Ureter (tissue), 1 donor: Measurements from ENCODE around the gene ANKS3. TPM values are rescaled to one million over a fixed set of nuclear protein-coding genes. Genes with fewer than 3 reads are reported as not detected.

Experiments used
- DNase-seq: peaks from one replicate; pipeline ENCODE4 v3.0.0-alpha.2; 2020; ENCODE audit warnings: low spot score
- total RNA-seq: library from RNA; stranded (reverse); gene quantifications from one replicate; pipeline ENCODE4 v1.2.4, GENCODE V29; 2023
- donor health status: DM: yes; HTN: yes; CAD: no.

Gene ANKS3
- total RNA-seq, 1 donor from 2014 or later = 35.3 TPM

DNA sequence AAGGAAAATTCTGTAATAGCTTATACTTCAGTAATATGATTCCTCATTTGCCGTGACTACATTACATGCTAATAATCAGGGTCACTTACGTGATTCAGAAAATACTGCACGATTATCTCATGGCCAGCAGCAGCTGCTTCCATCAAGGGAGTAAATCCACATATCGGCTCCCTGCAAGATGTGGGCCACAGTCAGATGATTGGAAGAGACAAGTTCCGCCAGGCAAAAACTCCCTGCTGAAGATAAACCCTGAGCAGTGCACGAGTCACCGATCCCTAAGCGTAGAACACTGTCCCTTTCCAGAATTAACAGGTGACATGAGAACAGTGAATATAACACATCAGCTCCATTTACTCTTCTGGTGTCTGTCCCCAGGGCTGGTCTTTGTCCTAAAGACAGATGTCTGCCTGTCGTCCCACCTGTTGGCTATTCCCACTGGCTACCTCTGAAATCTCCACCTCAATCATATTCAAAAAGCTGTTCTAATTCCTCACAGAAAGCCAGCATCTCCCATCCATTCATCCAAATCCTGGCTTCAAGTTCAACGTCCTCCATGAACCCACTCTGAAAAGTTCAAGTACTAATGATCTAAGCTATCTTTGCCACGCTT is 9.3 kb downstream of the ANKS3 start:
- no peak for DNase-seq

DNA sequence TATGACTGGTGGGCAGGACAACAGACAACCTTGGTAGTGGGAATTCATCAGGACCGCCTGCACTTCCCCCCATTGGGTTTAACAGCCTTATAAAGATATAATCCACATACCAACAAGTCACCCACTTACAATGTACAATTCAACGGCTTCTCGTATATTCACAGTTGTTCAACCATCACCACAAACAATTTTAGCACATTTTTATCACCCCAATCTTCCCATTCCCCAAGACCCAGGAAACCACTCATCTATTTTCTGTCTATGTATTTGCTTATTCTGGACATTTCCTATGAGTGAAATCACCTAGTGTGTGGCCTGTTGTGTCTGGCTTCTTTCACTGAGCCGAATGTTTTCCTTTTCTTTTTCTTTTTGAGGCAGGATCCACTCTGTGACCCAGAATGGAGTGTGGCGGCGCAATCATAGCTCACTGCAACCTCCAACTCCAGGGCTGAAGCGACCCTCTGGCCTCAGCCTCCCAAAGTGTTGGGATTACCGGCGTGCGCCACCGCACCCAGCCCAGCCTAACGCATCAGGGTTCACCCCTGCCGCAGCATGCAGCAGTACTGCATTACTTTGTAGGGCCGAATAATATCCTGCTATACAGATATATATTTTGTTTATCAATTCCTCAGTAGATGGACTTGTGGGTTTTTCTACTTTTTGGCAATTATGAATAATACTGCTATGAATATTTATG is 10.9 kb downstream of the ANKS3 start:
- DNase-seq = no peak

DNA sequence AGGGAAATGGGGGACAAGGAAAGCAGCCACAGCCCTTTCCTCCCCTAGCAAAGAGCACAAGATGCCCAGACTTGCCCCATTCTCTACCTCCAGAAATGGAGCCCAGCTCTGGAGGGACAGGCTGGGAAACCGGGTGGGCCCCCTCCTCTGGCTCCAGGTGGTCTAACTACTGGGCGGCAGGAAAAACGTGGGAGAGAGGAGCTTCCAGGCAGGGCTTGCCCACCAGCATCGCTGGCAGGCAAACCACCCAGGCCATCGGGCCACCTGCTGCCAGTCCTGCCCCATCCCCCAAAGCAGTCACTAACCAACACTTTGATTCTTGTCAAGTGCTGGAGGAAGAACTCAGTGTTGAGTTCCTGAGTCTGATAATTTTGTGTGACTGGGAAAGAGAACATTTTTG is 15.6 kb downstream of the ANKS3 start:
- DNase-seq = no peak

DNA sequence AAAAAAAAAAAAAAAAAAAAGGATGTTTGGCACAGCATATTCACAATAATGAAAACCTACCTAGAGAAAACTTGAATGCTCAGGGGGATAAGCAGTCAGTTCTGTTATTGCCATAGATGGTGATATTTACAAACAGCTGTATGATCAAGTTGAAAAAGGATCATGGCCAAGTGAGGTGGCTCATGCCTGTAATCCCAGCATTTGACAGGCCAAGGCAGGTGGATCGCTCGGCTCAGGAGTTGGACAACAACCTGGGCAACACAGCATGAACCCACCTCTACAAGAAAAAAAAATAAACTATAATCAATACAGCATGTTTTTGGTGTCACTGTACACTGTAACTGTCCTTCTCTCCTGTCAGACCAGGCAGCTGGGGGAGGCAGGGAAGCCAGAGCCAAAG is 19.1 kb downstream of the ANKS3 start:
- no peak for DNase-seq

DNA sequence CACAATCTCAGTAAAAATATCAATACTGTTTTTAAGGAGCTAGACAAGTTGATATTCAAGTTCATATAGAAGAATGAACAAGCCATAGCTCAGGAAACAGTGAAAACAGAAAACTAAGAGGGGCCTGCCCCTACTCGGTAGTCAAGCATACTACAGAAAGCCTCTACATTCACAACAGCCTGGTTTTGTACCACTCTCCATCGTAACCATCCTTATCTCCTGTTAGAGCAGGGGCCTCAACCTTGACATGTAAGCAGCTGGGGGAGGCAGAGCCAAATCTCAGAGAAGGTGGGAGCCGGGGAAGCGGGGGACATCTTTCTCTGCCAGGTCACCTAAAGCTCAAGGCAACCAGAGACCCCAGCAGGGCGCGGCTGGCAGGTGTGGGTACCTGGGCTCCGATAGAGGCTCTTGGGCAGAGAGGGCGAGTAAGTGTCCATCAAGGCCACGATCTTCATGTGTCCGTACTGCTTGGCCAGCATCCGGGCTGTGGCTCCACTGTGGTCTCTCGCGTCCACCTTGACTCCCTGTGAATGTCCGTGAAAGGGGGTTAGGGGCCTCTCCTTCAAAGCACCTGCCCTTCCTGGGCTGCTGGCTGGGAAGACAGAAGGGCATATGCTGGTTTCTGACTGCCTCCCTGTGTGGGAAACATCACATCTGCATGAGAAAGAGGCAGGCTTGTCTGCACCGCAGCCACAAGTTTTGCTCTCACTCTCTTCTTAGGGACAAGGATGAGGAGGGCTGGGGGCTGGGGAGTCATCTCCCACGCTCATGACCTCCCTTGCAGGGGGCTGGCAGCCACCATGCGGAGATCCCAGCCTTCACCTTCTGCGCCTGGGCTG is 20.2 kb downstream of the ANKS3 start:
- no peak for DNase-seq

DNA sequence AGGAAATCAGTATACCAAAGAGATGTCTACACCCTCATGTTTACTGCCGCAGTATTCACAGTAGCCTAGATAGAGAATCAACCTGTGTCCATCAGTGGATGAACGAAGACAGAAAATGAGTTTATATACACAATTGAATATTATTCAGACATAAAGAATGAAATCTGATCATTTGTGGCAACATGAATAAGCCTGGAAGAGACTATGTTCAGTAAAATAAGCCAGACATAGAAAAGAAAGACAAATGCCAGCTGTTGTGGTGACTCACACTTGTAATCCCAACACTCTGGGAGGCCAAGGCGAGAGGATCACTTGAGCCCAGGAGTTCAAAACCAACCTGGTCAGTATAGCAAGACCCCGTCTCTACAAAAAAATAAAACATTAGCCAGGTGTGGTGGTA is 24.6 kb downstream of the ANKS3 start:
- DNase-seq = no peak

DNA sequence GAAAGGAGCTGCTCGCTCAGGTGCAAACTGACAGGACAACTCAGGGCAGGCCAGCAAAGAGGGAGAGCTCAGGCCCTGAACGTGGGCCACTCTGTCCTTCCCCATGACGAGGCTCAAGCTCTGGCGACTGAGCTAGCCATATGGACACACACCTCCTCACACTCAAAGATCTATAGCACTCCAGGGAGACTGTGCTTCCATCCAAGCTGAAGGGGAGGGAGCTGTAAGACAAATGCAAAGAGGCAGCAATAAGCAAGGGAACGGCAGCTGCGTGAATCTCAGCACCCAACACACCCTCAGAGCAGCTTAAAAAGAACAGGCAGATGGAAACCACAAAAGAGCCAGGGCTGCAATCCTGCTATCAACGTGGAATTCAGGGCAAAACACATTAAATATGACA is 27.2 kb downstream of the ANKS3 start:
- DNase-seq = no peak

DNA sequence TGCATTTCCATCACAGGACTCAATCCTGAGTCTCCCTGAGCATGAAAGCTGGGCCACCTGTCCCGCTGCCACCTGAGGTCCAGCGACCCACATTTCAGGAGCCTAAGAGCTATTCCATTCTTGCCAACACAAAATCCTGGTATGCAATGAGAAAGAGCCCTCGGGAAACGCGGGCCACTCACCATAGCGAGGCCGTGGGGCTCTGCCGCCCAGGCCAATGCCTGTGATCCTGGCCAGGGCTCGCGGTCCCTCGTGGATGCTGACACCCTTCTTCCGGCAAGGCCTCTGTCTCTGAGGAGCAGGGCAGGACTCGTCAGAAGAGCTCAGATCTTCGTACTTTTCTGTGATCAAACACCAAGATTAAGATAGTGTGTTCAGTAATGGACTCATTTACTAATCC is 29.2 kb downstream of the ANKS3 start:
- DNase-seq = no peak

DNA sequence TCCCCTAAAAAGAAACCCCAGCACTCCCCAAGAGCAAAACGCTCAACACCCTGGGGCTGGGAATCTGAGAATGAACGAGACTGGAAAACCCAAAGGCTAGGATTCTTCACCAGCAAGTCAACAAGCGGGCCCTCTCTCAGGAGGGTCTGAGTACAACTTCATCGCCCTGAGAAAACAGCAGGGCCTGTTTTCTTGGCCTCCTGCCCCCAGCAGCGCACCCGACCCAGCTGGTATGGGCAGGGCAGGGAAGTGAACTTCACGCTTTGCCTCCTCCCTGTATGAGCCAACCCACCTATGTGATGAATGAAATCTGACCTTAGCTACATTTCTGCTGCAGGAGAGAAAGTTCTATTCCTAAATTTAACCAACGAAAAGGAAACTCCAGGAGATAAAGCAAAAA is 29.6 kb downstream of the ANKS3 start:
- DNase-seq = no peak

DNA sequence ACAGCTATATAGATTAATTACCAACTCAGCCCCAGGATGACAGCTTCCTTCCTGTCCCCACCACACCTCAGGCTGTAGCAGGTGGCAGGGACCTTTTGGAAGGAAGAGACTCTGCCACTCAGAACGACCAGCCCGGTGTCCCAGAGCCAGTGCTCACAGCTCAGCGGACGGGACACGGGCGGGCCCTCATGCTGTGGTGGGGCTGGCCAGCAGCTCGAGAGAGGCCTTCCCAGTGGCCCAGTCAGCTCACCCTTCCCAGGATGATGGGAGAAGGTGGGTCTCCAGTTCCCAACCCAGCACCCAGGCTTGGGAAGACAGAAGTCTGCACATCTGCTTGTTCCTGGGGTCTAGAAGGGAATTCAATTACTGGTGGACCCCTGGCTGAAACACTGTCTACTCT is 30.2 kb downstream of the ANKS3 start:
- DNase-seq = no peak

DNA sequence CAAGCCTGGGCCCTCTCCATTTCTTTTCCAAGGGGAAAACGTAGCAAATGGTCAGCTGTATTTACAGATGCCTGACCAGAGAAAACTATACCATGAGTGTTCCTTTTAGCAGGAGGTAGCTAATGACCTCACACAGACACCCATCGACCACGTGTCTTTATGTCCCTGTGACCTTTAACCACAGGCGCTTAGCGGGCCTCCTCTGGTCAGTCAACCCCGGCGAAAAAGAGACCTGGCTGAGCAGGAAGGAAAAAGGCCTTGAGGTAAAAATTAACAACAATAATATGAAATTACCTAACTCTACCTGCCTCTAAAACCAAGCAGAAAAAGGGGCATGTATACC is 31.6 kb downstream of the ANKS3 start:
- no peak for DNase-seq

DNA sequence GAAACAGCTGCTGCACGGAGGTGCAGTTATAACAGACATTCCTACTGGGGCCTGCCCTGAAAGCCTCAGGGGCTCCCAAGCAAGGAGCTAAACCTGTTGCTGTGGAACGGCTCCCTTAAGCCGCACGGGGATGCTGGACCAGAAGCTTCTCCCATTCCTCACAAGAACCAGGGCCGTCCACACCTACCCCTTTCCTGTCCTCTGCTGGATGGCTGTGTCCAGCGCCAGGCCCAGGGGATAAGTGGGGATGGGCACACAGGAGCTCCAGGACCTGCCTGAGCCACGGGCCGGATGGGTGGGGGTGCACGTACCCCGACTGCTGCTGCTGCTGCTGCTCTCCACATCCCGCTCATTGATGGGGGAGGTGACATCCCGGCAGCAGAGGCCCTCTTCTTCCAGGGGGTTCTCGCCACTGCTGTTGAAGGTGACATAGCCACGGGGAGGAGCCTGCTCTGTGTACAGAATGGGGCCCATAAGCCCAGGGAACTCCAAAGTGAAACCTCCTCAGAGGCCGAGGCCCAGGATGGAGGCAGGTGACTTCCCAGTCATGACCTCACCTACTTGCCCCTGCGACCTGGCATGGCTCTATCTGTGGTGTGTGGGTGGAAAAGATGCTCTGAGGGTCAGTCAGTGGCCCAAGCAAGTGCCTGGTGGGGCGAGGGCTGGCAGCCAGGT is 32.1 kb downstream of the ANKS3 start:
- no peak for DNase-seq

DNA sequence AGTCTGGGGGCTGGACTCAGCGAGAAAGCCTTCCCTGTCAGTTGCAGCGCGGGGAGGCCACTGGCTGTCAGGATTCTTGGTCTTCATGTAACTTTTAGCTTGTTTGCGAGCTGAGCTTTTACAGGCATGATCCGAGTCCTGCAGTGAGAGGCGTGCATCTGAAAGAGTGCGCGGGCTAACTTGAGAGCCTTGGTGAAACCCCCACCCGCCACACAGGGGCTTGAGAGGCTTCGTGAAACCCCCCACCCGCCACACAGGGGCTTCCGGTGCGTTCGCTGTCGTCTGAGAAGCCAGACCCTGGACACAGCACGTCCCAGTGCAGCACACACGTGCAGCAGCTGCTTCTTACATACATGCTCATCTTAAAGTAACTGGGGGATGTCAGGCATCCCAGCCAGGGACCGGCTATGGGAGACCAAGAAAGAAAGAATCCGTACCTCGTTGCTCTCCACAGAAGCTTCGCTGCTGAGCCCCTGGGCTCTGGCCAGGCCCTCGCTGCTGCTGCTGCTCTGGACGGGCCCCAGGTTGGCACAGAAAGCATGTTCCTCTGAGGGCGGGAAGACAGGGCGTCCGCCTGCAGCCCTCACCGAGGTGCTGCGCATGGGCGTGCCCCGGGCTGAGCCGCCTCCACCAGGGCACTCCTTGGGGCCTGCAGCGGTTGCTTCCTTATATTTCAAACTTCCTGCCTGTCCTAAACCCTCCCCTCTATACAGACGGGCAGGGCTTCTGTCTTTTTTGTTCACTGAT is 32.9 kb downstream of the ANKS3 start:
- DNase-seq = no peak

DNA sequence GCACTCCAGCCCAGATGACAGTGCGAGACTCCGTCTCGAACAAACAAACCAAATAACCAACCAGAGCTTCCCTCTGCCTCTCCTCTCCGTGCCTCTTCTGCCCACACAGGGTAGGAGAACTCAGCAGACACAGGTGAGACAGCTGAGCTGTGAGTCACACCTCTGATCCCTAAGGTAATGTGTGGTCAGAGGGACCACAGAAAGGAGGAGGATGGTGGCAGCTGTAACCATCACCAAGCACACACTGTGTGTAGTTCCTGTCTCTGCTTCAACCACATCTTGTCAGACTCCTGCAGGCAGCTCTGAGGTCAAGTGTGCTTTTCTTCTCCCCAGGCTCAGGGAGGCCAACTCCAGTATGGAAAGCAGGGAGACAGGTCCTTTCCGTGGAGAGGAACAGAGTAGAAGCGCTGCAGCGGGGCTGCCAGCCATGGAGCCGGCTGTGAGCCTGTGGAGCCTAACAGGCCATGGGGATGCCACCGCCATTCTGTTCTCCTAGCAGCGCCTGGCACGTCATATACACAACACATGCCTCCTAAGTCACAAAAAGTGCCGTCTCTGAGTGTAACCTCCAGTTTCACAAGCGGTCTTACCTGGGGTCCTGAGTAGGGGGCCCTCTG is 33.6 kb downstream of the ANKS3 start:
- DNase-seq = no peak

DNA sequence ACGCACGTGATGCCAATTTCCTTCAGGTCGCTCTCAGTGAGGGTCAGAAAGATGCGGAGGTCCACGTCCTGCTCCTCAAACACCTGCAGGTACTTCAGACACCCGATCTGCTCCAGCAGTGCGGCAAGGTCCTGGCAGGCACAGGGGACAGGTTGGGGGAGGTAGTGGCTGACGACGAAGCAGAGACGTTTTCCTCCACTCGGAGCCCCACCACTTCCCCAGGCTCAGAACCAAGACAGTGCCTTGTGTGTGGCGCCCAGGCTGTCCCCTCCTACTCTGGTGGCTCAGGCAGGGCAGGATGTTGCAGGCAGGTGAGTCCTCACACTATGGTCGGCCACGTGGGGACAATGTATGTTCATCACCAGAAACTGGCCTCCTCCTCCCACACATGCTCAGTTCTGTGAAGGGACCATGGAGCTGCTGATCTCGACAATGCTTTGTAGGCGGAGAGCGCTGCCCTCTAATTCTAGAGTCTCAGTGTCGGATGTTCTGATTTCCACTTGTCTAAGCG is 35.0 kb downstream of the ANKS3 start:
- DNase-seq = no peak

DNA sequence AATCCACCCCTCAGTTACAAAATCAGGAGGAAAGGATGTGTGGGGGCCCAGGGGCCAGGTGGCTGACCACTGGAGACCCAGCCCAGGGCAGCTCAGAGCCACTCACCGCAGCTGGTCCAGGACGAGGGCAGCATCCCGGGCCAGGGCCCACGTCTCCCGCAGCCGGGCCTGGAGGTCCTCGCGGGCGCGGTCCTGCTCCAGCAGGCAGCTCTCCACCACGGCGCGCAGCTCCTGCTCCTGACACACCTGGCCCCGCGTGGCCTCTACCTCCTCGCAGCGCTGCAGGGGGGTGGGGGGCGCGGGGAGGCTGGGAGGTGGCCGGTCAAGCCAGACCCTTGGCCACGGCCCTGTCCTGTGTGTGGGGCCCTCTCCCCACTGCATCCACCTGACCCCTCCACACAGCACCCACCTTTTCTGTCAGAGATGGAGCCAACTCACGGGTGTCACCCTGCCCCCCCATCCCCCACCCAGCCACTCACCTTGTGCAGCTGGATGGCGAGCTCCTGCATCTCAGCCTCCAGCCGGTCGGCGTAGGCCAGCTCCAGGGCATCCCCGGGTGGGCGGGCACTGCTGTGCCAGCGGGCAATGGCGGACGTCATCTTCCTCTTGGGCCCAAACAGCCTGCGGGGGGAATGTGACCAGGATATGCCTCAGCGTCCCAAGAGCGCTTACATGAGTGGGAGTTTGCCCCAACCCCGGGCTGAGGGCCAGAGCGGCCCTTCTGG is 35.6 kb downstream of the ANKS3 start:
- DNase-seq = no peak

DNA sequence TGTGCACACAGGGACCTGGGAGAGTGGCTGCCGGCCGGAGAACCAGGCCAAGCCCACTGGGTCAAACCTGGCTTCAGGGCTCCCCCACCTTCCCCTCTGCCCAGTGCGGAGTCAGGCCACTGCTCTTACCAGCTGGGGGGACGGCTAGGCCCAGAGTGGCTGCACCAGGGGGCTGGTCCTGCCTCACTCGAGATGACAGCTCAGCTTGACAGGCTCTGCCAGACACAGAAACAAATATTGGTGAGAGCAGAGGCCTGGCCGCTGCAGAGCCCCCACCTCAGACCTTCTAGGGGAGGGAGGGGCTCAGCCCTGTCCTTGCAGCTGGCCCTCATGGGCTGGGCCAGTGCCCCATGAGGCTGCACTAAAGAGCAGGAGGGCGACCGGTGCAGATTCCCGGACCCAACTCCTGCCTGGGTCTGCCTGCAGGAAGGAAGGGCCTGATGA is 36.2 kb downstream of the ANKS3 start:
- no peak for DNase-seq

DNA sequence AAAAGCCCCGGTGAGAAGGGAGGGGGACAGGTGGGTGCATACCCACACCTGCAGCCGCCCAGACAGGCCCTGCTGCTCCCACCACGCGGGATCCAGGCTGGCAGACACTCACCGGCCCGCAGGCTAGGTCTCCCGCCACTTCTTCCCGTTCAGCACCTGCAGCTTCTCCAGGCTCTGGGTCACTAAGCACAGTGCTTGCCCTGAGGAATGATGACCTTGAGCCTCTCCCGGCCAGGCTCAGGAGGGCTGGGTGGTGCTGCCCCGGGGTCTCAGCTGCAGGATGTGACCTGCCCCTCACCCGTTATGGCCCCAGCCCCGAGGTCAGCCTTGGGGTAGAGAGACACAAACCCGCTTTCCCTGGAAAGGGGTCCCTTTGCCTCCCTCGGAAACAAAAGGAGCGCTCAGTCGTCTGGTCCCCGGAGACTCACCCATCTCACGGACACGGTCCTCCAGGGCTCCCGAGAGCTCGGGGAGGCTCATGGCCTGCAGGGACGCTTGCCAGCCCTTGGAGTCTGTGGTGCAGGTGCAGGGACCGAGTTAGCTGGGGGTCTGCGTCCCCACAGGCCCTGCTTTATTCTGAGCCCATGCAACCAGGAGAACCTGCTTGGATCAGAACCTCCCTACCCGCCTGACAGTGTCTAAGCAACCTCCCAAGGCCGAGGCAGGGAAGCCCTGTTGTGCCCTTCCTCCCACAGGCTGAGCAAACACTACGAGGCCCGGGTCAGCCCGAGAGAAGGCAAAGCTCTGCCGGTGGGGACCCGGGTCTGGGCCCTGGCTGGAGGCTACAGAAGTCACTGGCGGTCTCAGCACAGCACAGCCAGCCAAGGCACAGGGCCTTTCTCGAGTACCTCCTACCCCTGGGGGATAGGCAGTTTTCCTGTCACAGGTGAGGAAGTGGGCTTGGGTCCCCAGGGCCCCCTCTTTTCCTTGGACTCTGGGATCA is 36.9 kb downstream of the ANKS3 start:
- DNase-seq = no peak
